Activated naive CD4-positive, alpha-beta T cell treated with anti-CD3 and anti-CD28 coated beads, Interleukin-2, amount 10 ng/mL, durations not matched to agents 7 days and 5 days (primary cell): ENCODE measurements around the gene CACNG1.

Experiments used
- CTCF ChIA-PET: fragments of 350-600 bp; sonication (Branson Sonifier 250); formaldehyde crosslinking; loops from one replicate; lab custom pipeline; 2021; ENCODE audit warnings: antibody characterized with exemption; lab: Charles Lee
- DNase-seq: peaks from one replicate; pipeline ENCODE4 v3.0.0-alpha.2; 2020
- H3K27ac Mint-ChIP-seq: one replicate; pipeline ENCODE4 v1.8.0; 2021; ENCODE audit warnings: mild to moderate bottlenecking, moderate library complexity, mixed read lengths
- H3K27me3 Mint-ChIP-seq: one replicate; pipeline ENCODE4 v1.8.0; 2021; ENCODE audit warnings: mild to moderate bottlenecking, mixed read lengths
- H3K36me3 Mint-ChIP-seq: one replicate; pipeline ENCODE4 v1.8.0; 2021; ENCODE audit warnings: mixed read lengths
- H3K4me1 Mint-ChIP-seq: one replicate; pipeline ENCODE4 v1.8.0; 2021; ENCODE audit warnings: mixed read lengths
- H3K4me3 Mint-ChIP-seq: one replicate; pipeline ENCODE4 v1.8.0; 2021; ENCODE audit warnings: mild to moderate bottlenecking, moderate library complexity, mixed read lengths
- H3K9me3 Mint-ChIP-seq: one replicate; pipeline ENCODE4 v1.8.0; 2021; ENCODE audit warnings: mixed read lengths

CACNG1 gene

DNA sequence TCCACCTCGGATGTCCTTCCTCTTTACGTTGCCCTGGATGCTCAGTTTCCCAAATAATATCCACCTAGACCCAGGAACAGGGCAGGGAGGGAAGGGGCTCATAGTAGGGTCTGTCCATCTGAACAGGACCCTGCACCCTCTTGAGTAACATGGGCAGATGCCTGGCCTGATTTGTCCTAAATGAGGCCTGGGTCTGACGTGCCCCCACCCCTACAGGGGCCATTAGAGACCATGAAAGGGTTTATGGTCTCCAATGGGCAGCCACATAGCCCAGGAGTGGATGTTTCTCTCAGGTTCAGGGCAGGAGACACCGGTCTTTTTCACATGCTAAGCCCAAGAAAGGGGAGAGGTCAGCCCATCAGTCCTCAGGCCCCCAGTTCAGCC, 6.8 kb downstream of the CACNG1 start:
- DNase-seq = no peak
- CTCF ChIA-PET = no interaction called here
- no peak overlapping the region for H3K27ac Mint-ChIP-seq
- peaks cover 18% of the 10 kb centered on the region for H3K9me3 Mint-ChIP-seq
- H3K36me3 Mint-ChIP-seq = peaks cover 4% of the 10 kb centered on the region
- H3K4me1 Mint-ChIP-seq = no peaks in the 10 kb centered on the region
- peaks cover 4% of the 10 kb centered on the region for H3K27me3 Mint-ChIP-seq
- H3K4me3 Mint-ChIP-seq = no peak overlapping the region

DNA sequence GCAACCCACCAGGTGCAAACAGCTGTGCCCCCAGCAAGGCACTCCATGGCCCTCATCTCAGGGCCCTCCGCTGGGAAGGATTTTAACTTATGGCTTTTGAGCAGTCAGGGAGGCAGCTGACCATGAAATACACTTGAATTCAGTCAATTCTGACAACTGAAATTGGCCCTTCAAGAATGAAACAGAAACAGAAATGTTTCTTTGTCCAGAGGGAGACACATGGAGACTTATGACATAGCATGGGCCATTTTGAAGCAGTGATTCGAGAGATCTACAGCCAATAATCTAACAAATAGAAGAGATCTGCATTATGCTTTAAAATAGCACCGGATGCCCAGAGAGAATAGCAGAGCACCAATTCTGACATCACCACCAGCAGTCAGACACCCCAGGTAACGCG, 7.5 kb downstream of the CACNG1 start:
- Mint-ChIP-seq H3K9me3 (peaks cover 18% of the 10 kb centered on the region), H3K27ac (no peak overlapping the region), H3K4me3 (no peak overlapping the region), H3K4me1 (no peaks in the 10 kb centered on the region), H3K27me3 (peaks cover 4% of the 10 kb centered on the region), H3K36me3 (peaks cover 4% of the 10 kb centered on the region)
- CTCF ChIA-PET = no interaction called here
- peak; percentile 15 for DNase-seq

DNA sequence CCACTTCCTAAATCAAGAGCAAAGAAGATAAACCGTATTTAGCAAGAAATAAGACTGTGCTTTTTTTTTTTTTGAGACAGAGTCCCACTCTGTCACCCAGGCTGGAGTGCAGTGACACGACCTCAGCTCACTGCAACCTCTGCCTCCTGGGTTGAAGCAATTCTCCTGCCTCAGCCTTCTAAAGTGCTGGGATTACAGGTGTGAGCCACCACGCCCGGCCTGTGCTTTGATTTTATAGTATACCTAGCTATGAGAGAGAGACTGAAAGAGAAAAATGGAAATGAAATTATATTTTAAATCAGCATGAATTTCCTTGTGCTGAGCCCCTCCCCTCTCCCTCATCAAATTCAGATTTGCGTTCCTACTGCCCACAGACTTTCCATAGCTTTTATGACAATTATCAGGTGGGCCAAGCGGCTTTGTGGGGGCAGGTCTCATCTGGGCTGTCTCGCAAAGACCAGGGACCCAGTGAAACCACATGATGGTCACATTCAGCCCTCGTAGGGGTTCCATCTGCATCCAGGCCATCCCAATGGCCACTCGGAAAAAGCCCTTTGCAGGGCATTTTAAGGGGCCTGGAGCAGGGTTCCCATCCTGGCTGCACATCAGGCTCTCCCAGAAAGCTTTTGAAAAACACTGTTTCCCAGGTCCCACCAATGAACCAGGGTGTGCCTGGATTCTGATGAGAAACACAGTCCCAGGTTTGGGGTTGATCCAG, 8.5 kb downstream of the CACNG1 start:
- H3K4me3 Mint-ChIP-seq = no peak overlapping the region
- CTCF ChIA-PET = interaction anchor here (0.7 kb wide), 1 partner anchor 424 kb away, joined by 3 read pairs; no protein-coding TSS in a partner anchor
- peaks cover 13% of the 10 kb centered on the region for H3K9me3 Mint-ChIP-seq
- H3K27me3 Mint-ChIP-seq = peaks cover 4% of the 10 kb centered on the region
- H3K4me1 Mint-ChIP-seq = no peaks in the 10 kb centered on the region
- DNase-seq = peak; percentile 7
- H3K36me3 Mint-ChIP-seq = peaks cover 4% of the 10 kb centered on the region
- H3K27ac Mint-ChIP-seq = no peak overlapping the region

DNA sequence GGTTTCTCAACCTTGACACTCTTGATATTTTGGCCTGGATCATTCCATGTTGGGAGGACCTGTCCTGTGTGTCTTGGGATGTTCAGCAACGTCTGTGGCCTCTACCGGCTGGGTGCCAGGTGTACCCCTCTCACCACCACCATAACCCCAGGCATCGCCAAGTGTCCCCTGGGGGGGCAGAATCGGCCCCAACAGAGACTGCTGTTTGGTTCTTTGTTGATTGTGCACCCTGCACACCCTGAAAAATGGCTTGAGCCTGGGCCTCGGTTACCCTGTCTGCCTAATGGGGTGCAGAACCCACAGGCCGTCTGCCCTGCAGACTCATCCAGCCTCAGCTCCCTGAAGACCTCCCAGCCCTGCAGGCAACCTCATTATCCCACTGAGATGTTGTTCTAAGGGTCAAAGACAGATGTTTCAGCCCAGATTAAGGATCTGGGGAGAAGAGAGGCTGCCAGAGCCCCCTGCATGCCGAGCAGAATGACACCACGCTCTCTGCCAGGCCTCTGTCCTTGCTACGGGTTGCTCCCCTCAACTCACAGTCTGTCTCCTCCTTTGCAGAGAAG, 9.2 kb downstream of the CACNG1 start:
- H3K27me3 Mint-ChIP-seq = peaks cover 4% of the 10 kb centered on the region
- peaks cover 4% of the 10 kb centered on the region for H3K36me3 Mint-ChIP-seq
- CTCF ChIA-PET = no interaction called here
- no peak overlapping the region for H3K4me3 Mint-ChIP-seq
- H3K9me3 Mint-ChIP-seq = peaks cover 11% of the 10 kb centered on the region
- no peak overlapping the region for H3K27ac Mint-ChIP-seq
- DNase-seq = peak; percentile 13
- H3K4me1 Mint-ChIP-seq = no peaks in the 10 kb centered on the region

DNA sequence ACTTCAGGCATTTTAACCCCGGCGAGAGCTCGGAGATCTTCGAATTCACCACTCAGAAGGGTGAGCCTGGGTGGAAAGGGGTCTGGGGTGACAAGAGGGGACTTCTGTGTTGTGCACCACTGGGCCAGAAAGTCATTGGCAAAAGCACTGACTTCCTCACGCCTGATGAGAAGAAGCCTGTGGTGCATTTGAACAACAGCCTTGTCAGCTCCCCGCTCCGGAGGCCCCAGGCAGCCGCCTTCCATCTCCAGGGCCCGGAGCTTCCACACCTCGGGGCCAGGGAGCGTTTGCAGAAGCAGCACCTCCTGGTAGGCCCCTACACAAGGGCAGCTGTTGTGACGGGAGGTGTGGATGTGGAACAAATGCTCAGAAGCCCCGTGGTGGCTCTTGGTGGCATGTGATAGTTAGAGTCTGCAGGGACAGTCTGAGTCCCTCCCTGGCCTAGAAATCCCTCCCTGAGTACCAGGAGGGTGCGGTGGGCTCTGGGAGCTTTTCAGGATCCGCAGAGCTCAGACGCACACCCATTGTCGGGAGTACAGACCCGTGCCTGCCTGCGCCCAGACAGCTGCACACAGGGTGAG, 9.7 kb downstream of the CACNG1 start:
- no peaks in the 10 kb centered on the region for H3K27me3 Mint-ChIP-seq
- H3K27ac Mint-ChIP-seq = no peak overlapping the region
- CTCF ChIA-PET = no interaction called here
- H3K4me3 Mint-ChIP-seq = no peak overlapping the region
- no peaks in the 10 kb centered on the region for H3K4me1 Mint-ChIP-seq
- no peaks in the 10 kb centered on the region for H3K36me3 Mint-ChIP-seq
- H3K9me3 Mint-ChIP-seq = peaks cover 6% of the 10 kb centered on the region
- DNase-seq = peak; percentile 8

DNA sequence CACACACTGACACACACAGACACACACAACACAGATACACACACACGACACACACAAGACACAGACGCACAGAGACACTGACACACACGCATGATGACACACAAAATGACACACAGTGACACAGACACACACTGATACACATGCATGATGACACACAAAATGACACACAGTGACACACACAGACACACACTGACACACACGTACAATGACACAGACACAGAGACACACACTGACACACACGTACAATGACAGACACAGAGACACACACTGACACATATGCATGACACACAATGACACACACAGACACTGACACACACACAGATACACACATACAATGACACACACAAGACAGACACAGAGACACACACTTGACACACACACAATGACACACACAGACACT, 10.3 kb downstream of the CACNG1 start:
- Mint-ChIP-seq H3K9me3 (peaks cover 1% of the 10 kb centered on the region), H3K27ac (no peak overlapping the region), H3K27me3 (no peaks in the 10 kb centered on the region), H3K4me3 (no peak overlapping the region), H3K36me3 (no peaks in the 10 kb centered on the region), H3K4me1 (no peaks in the 10 kb centered on the region)
- CTCF ChIA-PET = no interaction called here
- no peak for DNase-seq

DNA sequence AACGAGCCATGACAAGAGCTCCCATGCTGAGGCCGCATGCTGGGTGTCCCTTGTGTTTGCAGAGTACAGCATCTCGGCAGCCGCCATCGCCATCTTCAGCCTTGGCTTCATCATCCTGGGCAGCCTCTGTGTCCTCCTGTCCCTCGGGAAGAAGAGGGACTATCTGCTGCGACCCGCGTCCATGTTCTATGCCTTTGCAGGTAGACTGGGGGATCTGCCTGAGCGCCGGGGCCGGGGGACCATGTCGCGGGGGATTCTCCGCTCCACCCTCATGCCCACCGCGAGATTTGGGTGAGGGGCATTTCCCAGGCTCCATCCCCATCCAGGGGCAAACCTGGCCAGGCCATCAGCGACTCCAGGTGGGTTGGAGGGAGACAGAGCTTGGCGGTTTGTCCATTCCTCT, 10.7 kb downstream of the CACNG1 start:
- no peak overlapping the region for H3K4me3 Mint-ChIP-seq
- no peaks in the 10 kb centered on the region for H3K36me3 Mint-ChIP-seq
- no peak overlapping the region for H3K27ac Mint-ChIP-seq
- CTCF ChIA-PET = no interaction called here
- no peaks in the 10 kb centered on the region for H3K27me3 Mint-ChIP-seq
- DNase-seq = peak; percentile 16
- no peaks in the 10 kb centered on the region for H3K4me1 Mint-ChIP-seq
- H3K9me3 Mint-ChIP-seq = no peaks in the 10 kb centered on the region

DNA sequence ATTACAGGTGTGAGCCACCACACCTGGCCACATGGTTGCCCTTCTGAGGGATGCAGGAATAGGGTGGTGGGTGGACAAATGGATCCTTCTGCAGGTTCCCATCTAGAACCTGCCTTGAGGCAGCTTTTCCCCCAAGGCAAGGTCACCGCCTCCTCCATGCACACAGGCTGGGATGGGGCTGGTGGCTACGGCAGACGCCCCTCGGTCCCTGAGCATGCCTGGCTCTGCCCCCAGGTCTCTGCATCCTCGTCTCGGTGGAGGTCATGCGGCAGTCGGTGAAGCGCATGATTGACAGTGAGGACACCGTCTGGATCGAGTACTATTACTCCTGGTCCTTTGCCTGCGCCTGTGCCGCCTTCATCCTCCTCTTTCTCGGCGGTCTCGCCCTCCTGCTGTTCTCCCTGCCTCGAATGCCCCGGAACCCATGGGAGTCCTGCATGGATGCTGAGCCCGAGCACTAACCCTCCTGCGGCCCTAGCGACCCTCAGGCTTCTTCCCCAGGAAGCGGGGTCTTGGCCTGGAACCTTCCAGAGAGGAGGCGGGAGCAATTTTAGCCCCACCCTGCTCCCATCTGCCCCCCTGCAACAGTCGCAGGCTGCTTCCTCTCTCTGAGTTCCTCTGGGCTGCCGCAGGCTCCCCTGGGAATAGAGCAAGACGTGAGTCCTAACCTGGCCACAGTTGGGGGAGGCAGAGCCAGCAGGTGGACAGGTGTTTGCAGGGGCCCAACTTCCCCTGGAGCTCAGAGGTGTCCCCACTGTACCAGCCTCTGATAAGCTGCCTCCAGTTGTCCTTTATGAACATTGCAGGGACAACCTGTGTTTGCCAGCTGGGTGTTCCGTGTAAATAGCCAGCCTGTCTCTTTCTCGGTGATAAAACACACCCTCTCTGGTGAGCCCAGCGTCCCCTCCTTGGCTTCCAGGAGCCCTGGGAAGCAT, 11.7 kb downstream of the CACNG1 start:
- Mint-ChIP-seq H3K36me3 (no peaks in the 10 kb centered on the region), H3K27me3 (no peaks in the 10 kb centered on the region), H3K9me3 (no peaks in the 10 kb centered on the region), H3K4me1 (no peaks in the 10 kb centered on the region), H3K27ac (no peak overlapping the region), H3K4me3 (no peak overlapping the region)
- CTCF ChIA-PET = no interaction called here
- peak; percentile 9 for DNase-seq

DNA sequence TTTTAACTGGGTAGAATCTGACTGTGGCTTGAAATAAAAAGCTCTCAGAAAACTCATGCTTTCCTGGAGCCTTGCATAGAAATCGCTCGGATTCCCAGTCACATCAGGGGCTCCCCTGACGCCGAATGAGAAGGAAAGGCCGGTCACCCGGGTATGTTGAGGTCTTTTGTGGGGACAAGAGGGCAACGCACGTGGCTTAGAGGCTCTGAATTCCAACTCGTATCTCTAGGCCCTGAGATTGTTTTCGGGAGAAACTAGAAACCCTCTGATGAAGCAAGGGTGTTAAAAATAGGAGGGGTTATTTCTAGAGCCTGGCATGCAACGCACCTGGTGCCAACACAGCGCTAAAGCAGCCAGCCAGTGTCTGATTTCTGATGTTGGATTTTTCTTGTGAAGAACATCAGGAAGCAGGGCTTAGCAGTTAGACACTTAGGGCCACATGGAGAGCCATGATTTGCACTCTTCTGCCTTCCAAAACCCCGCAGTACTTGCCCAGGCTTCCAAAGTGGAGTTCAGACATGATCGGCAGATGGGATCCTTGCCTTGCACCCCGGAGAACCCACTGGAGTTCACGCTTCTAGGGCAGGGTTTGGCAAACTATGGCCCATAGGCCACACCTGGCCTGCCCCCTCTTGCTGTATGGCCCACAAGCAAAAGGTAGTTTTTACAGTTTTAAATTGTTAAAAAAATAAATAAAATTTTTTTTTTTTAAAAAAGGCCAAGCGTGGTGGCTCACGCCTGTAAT, 12.6 kb downstream of the CACNG1 start:
- H3K4me3 Mint-ChIP-seq = no peak overlapping the region

DNA sequence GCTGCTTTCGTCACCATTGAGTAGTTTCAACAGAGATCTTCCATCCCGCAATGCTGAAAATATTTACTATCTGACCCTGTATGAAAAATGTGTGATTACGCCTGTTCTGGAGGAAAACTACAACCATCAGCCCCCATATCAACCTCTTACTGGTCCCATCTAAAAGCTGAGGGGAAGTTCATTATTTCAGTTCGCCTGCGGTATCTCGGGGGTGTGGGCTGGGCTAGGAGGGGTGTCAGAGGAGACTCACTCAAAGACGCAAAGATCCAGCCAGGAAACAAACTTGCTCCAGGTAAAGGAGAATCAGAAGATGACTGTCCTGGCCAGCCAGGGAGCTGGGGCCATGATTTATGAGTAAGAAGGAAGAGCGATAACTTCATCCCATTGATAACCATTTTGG, 13.7 kb downstream of the CACNG1 start:
- Mint-ChIP-seq H3K36me3 (no peaks in the 10 kb centered on the region), H3K27ac (no peak overlapping the region), H3K4me1 (no peaks in the 10 kb centered on the region), H3K9me3 (no peaks in the 10 kb centered on the region), H3K4me3 (no peak overlapping the region), H3K27me3 (no peaks in the 10 kb centered on the region)
- CTCF ChIA-PET = no interaction called here
- DNase-seq = no peak

More for the DNA sequence above, 12.6 kb downstream of the CACNG1 start:
- no peaks in the 10 kb centered on the region for H3K9me3 Mint-ChIP-seq
- peak; percentile 7 for DNase-seq
- no peaks in the 10 kb centered on the region for H3K36me3 Mint-ChIP-seq
- H3K27ac Mint-ChIP-seq = no peak overlapping the region
- CTCF ChIA-PET = no interaction called here
- no peaks in the 10 kb centered on the region for H3K27me3 Mint-ChIP-seq
- no peaks in the 10 kb centered on the region for H3K4me1 Mint-ChIP-seq

DNA sequence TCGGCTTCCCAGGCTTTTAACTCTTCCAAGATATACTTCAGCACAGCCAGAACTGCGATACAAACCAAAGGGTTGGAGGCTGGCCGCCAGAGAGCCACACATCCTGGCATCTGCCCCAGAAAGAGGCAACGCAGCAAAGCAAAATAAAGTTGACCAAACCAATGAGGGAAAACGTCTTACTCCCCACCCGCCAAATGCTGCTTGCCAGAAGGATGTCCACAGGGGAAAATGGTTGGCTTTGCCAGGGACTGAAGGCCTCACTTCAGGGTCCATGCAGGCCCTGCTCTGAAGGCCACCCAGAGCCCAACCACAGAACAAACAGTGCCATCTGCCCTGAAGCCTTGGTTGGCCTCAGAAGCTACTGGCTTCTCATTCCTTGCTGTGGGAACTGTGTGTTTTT, 15.0 kb downstream of the CACNG1 start:
- DNase-seq = no peak
- H3K4me1 Mint-ChIP-seq = no peaks in the 10 kb centered on the region
- H3K9me3 Mint-ChIP-seq = no peaks in the 10 kb centered on the region
- no peaks in the 10 kb centered on the region for H3K27me3 Mint-ChIP-seq
- H3K36me3 Mint-ChIP-seq = no peaks in the 10 kb centered on the region
- CTCF ChIA-PET = no interaction called here
- no peak overlapping the region for H3K4me3 Mint-ChIP-seq
- H3K27ac Mint-ChIP-seq = no peak overlapping the region

DNA sequence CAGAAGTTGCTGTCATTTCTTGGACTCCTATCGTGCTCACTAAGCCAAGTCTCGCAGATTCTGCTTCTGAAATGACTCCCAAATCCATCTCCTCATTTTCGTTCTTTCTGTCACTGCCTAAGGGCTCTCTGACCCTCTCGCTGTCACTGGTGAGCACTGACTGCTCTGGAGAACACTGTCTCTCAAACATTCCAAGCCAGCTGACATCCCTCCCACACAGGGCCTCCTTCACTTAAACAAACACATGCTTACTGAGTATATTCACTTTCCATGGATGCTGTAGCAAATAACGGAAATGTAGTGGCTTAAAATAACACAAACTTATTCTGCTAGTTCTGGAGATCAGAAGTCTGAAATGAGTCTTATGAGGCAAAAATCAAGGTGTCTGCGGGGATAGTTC, 18.8 kb downstream of the CACNG1 start:
- no peak overlapping the region for H3K4me3 Mint-ChIP-seq
- DNase-seq = no peak
- CTCF ChIA-PET = no interaction called here
- H3K9me3 Mint-ChIP-seq = no peaks in the 10 kb centered on the region
- no peak overlapping the region for H3K27ac Mint-ChIP-seq
- no peaks in the 10 kb centered on the region for H3K4me1 Mint-ChIP-seq
- no peaks in the 10 kb centered on the region for H3K27me3 Mint-ChIP-seq
- H3K36me3 Mint-ChIP-seq = no peaks in the 10 kb centered on the region

DNA sequence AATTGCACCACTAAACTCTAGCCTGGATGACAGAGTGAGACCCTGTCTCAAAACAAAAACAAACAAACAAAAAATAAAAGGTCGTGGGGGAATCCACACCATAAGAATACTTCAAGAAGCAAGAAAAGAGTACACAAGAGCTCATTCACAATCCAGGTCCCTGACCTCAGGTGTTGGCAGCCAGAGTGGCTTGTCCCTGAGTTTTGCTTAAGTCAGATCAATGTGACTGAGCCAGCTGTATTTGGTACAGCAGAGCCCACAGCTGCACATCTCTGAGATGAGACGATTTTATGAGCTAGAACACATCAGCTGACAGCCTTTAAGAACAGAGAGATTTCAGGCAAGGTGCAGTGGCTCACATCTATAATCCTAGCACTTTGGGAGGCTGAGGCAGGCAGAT, 22.4 kb downstream of the CACNG1 start:
- peaks cover 3% of the 10 kb centered on the region for H3K36me3 Mint-ChIP-seq
- CTCF ChIA-PET = no interaction called here

More for the DNA sequence above, 22.4 kb downstream of the CACNG1 start:
- no peak for DNase-seq
- H3K4me3 Mint-ChIP-seq = no peak overlapping the region
- no peak overlapping the region for H3K27ac Mint-ChIP-seq
- no peaks in the 10 kb centered on the region for H3K4me1 Mint-ChIP-seq
- H3K9me3 Mint-ChIP-seq = no peaks in the 10 kb centered on the region
- no peaks in the 10 kb centered on the region for H3K27me3 Mint-ChIP-seq
